ENCODE measurements around the gene CHMP3.

- no peak for TF ChIP-seq CTCF (IDR thresholded peaks at IDR 0.05)
- no peak for TF ChIP-seq EZH2 (IDR thresholded peaks at IDR 0.05; ENCODE audit: borderline replicate concordance, insufficient read depth, low read depth, low read length, poor library complexity, severe bottlenecking)
These were observed 74.5 kb downstream of the CHMP3 start for GRCh38 chr2:86488561-86489250.

Data from B cell (primary cell).